Measurements from ENCODE around the gene INHBC.

DNA sequence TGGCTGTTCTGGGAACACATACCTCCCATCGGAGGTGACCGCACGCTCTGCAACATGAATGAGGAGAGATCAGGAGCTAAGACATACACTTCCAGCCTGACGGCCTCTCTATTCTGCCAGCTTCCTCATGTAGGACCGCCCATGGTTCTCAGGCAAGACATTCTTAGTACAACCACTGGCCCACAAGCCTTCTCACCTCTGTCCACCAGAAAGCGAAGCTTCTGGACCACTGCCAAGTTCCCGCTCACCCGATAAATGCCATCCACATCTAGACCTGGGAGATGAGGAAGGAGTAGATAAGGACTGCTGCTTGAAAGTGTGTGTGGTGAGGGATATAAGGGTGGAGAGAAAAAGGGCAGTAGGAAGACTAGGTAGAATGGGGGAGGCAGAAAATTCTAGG lies 39.8 kb downstream of the INHBC start:
- TF ChIP-seq, protein P1, sequence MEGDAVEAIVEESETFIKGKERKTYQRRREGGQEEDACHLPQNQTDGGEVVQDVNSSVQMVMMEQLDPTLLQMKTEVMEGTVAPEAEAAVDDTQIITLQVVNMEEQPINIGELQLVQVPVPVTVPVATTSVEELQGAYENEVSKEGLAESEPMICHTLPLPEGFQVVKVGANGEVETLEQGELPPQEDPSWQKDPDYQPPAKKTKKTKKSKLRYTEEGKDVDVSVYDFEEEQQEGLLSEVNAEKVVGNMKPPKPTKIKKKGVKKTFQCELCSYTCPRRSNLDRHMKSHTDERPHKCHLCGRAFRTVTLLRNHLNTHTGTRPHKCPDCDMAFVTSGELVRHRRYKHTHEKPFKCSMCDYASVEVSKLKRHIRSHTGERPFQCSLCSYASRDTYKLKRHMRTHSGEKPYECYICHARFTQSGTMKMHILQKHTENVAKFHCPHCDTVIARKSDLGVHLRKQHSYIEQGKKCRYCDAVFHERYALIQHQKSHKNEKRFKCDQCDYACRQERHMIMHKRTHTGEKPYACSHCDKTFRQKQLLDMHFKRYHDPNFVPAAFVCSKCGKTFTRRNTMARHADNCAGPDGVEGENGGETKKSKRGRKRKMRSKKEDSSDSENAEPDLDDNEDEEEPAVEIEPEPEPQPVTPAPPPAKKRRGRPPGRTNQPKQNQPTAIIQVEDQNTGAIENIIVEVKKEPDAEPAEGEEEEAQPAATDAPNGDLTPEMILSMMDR (IDR thresholded peaks at IDR 0.05), result no peak
- TF ChIP-seq EZH2 (IDR thresholded peaks at IDR 0.05; ENCODE audit: borderline replicate concordance, insufficient read depth, low read depth, low read length, poor library complexity, severe bottlenecking), result no peak

Measured in B cell (primary cell).